IMR-90 (cell line): Measurements from ENCODE around the gene RIPK4.
"Not testable (repeated sequence)": the region's sequence is repeated elsewhere in the genome, so short reads cannot be mapped to it uniquely, and the experiment has no call there.

ENCODE experiments used
- POLR2A ChIP-seq: IDR thresholded peaks from 2 replicates; pipeline ENCODE4 v1.6.1; 2012; ENCODE audit warnings: mild to moderate bottlenecking, low read depth, low read length
- RCOR1 ChIP-seq: IDR thresholded peaks from 2 replicates; pipeline ENCODE4 v1.6.1; 2012; ENCODE audit warnings: mild to moderate bottlenecking, low read length, improper control_type of control experiment; ENCODE audit not compliant: insufficient replicate concordance
- TF ChIP-seq, protein P1 (sequence below): conservative IDR thresholded peaks from 2 replicates; pipeline ENCODE4 v1.5.1; 2012; ENCODE audit warnings: mild to moderate bottlenecking, low read depth, low read length, improper control_type of control experiment

DNA sequence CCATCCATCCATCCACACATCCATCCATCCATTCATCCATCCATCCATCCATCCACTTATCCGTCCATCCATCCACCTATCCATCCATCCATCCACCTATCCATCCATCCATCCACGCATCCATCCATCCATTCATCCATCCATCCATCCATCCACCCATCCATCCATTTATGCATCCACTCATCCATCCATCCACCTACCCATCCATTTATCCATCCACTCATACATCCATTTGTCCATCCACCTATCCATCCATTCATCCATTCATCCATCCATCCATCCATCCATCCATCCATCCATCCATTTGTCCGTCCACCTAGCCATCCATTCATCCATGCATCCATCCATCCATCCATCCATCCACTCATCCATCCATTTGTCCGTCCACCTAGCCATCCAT is 72.8 kb downstream of the RIPK4 start:
- TF ChIP-seq, protein P1, sequence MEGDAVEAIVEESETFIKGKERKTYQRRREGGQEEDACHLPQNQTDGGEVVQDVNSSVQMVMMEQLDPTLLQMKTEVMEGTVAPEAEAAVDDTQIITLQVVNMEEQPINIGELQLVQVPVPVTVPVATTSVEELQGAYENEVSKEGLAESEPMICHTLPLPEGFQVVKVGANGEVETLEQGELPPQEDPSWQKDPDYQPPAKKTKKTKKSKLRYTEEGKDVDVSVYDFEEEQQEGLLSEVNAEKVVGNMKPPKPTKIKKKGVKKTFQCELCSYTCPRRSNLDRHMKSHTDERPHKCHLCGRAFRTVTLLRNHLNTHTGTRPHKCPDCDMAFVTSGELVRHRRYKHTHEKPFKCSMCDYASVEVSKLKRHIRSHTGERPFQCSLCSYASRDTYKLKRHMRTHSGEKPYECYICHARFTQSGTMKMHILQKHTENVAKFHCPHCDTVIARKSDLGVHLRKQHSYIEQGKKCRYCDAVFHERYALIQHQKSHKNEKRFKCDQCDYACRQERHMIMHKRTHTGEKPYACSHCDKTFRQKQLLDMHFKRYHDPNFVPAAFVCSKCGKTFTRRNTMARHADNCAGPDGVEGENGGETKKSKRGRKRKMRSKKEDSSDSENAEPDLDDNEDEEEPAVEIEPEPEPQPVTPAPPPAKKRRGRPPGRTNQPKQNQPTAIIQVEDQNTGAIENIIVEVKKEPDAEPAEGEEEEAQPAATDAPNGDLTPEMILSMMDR: not testable (repeated sequence)
- TF ChIP-seq RCOR1, POLR2A: not testable (repeated sequence)
